Stimulated activated CD4-positive, alpha-beta T cell treated with anti-CD3 and anti-CD28 coated beads, Interleukin-12 subunit alpha, Interleukin-12 subunit beta, amount 100 ng/mL, for 24 hours (primary cell): ENCODE results near the gene COX6A1.
"Not testable (repeated sequence)": the region's sequence is repeated elsewhere in the genome, so short reads cannot be mapped to it uniquely, and the experiment has no call there.

Source experiments
- DNase-seq, 2 experiments: peaks; one replicate each; pipeline ENCODE4 v3.0.0-alpha.2; 2020; ENCODE audit warnings: low read depth in 2 of 2

The COX6A1 gene

GRCh38 chr12:120468325-120468820 lies 30.5 kb downstream of the COX6A1 start:
- DNase-seq = no peak

- DNase-seq = peak in 1 of 2 experiments; percentile 28
Measured at GRCh38 chr12:120468821-120469449, 31.0 kb downstream of the COX6A1 start.

- peak; percentile 92 to 96 for DNase-seq
Measured at GRCh38 chr12:120469450-120470149, 31.7 kb downstream of the COX6A1 start, which contains the start of gene SRSF9. Gene SRSF9 (minus strand): TSS chr12:120469748. CDS start chr12:120469609, 139 bp downstream.

GRCh38 chr12:120470150-120470784 lies 32.4 kb downstream of the COX6A1 start:
- DNase-seq = no peak

- no peak for DNase-seq
Measured at GRCh38 chr12:120472521-120472920, 34.6 kb downstream of the COX6A1 start.

- no peak for DNase-seq
Measured at GRCh38 chr12:120473807-120474615, 36.1 kb downstream of the COX6A1 start.

- DNase-seq = no peak
Measured at GRCh38 chr12:120474616-120474960, 36.7 kb downstream of the COX6A1 start.

- DNase-seq = no peak
Measured at GRCh38 chr12:120475643-120476042, 37.7 kb downstream of the COX6A1 start.

GRCh38 chr12:120479458-120479857 lies 41.5 kb downstream of the COX6A1 start:
- DNase-seq = no peak

- no peak for DNase-seq
Measured at GRCh38 chr12:120480211-120480610, 42.3 kb downstream of the COX6A1 start.

GRCh38 chr12:120481022-120481767 lies 43.3 kb downstream of the COX6A1 start:
- DNase-seq = no peak

- no peak for DNase-seq
Measured at GRCh38 chr12:120483621-120484020, 45.7 kb downstream of the COX6A1 start.

GRCh38 chr12:120485961-120486881 lies 48.3 kb downstream of the COX6A1 start:
- no peak for DNase-seq

- DNase-seq = not testable (repeated sequence)
Measured at GRCh38 chr12:120487552-120487951, 49.6 kb downstream of the COX6A1 start.

- no peak for DNase-seq
Measured at GRCh38 chr12:120488057-120488640, 50.2 kb downstream of the COX6A1 start.

GRCh38 chr12:120489018-120489417 lies 51.1 kb downstream of the COX6A1 start:
- no peak for DNase-seq

GRCh38 chr12:120490325-120490724 lies 52.4 kb downstream of the COX6A1 start:
- DNase-seq = no peak
